CMK (cell line): ENCODE data around the gene PRR5.

Experiments used
- DNase-seq: peaks from one replicate; pipeline ENCODE4 v3.0.0-alpha.2; 2010; ENCODE audit warnings: low read depth

Gene PRR5

DNA sequence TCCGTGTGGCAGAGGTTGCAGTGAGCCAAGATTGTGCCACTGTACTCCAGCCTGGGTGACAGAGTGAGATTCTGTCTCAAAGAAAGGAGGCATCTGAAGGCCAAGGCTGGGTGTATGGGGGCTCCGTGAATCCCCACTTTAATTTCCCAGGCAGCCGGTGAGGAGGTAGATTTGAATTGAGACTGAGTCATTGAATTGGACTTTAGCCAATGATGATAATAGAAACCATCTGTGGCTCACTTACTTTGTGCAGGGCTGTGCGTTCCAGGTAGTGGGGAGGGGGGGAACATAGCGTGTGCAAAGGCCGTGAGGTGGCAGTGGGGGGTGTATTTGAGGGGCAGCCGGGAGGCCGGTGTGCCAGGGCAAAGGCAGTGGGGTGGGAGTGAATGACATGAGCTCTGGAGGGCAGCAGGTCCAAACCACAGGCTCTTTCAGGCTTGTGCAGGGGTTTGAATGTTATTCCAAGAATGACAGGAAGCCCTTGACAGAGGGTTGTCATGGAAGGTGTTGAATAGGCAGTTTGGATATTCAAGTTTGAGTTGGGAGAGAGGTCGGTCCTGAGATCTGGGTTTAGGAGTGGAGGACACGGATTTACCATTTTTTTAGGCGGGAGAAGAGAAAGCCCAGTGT, 56.5 kb downstream of the PRR5 start:
- no peak for DNase-seq

DNA sequence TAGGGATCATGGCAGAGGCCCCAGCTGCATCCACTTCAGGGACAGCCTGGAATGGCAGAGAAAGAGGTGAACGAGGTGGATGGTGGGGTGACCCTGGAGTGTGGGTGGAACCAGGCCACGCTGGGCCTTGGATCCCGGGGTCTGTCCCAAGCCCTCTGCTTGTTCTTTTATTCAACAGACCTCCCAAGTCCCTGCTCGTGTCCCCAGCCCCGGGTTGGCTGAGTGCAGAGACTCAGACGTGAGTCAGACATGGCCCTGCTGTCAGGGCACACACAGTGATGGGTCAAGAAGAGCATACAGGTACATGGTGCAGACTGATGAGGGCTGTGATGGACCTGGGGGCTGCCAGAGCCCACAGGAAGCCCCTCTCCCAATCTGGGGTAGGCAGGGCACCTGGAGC, 57.0 kb downstream of the PRR5 start:
- DNase-seq: no peak

DNA sequence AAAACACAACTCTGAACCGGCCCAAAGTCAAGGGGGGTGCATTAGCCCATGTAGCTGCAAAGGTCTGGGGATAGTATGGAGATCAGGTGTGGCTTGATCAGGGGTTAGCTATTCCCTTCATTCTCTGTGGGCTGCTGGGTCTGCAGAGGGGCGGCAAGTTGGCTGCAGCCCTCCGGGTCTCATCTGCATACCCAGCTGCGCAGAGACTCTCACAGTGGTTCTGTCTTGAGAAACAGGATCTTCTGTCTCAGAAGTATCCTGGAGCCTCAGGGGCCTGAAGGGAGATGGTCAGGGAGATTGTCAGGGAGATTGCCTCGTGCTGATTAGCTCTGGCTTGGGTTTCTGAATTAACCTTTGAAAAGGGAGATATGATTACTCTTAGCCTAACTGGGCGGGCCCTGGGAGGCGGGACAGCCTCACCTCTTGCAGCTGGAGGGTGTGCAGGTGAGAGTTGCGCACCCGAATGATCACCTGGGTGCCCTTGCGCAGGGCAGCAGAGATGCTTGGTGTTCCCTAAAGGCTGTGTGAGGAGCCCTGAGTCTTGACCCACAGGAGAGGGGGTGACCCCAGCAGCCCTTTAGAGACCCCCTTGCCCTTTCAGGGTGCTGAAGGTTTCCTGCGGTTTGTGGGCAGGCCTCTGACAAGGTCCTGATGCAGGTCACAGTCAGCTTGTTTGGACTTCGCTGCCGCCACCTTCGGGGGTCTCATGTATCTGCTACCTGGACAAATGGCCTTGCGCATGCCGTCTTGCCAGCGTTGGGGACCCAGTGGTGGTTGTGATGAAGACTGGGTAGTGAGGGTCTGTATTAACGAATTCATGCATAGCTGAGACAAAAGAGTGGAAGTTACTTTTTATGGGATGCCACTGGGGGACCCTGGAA, 57.7 kb downstream of the PRR5 start:
- no peak for DNase-seq

DNA sequence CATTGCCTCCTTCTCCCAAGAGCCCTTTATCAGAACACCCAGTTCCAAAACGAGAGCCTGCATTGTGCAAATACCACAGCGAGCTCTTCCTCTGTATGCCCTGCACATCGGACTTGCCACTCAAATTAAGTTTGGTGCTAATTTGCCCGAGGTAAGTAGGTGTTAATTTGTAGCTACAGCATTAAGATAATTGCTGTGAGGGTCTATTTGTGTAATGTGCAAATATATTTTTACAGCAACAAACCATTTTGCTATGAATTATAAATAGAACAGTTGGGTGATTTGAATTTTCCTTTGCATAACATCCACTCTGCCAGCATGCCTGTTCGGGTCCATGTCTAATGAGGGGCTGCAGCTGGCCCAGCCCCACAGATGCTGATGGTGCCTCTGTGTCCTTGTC, 58.5 kb downstream of the PRR5 start:
- no peak for DNase-seq

DNA sequence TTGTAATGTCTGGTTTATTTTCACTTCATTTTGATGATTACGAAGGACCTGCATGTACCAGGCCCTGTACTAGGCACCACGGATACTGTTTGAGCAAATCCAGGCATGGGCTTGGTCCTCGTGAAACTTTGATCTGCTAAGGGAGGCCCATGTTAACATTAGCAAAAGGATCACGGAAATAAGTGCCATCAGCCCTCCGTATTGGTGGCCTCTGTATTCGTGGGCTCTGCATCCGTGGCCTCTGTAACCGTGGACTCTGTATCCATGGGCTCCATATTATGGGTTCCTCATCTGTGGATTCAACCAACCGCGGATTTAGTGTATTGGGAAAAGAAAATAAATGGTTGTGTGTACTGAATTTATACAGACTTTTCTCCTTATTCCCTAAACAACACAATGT, 59.0 kb downstream of the PRR5 start:
- DNase-seq: no peak

DNA sequence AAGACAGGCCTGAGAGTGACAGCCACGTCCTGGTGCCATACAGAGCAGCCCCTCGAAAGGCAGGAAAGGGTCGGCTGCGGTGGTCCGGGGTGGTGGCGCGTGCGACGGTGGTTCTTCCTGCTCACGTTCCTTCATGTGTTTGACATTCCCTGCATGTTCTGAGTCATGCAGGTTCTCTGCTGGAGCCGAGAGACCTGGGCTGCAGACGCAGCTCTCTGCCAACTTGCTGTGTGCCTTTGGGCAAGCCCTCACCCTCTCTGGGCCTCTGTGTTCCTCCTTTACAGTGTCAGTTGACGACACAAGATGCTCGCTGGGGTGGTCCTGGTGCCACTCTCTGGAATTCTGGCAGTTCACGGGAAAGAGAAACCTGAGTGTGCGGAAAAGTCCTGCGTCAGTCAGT, 62.4 kb downstream of the PRR5 start:
- no peak for DNase-seq

DNA sequence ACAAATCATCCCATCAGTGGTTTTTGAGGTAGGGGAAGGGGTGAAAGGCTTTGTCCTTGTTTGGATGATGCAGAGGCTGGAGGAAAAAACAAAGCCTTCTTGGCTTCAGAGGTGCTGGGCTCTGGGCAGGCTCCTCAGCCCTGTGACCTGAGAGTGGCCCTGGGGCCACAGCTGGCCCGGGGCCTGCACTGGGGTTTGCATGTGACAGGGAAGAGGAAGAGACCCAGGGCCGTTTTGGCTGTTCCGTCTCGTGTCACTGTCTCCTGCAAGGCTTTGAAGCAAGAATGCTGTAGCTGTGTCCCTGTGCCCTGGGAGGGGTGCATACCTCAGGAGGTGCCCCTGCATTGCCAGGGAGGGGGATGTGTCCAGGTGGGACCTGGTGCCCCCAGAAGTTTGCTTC, 63.0 kb downstream of the PRR5 start:
- DNase-seq: no peak

DNA sequence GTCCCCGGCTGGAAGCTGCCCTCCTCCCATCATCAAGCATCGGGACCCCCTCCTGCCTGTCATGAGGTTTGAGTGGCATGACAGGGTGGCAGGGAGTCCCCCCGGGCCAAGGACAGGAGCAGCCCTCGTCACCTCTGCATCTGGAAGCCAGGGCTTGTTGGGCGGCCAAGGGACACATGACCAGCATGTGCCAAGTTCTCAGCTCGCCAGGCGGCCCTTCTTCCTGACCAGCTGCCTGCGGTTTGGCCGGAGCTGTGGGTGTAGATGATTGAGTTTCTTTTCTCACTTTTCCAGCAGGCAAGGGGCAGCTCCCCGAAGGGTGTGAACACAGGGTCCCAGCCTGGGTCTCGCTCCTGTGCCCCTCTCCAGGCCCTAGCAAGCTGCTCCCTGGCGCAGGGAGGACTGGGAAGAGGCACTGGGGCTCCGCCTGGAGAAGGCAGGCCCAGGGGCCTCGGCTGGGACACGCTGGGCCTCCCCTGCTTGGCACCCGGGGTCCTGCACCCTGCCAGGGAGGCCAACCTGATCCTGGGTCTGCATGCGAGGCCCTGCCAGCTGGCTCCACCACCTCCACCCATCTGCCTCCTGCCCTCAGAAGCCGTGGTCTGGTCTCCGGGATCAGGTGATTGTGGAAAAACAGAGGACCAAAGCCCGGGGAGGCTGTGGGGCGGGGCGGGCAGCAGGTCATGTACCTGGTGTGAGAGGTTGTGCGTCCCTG, 63.7 kb downstream of the PRR5 start:
- DNase-seq: no peak

DNA sequence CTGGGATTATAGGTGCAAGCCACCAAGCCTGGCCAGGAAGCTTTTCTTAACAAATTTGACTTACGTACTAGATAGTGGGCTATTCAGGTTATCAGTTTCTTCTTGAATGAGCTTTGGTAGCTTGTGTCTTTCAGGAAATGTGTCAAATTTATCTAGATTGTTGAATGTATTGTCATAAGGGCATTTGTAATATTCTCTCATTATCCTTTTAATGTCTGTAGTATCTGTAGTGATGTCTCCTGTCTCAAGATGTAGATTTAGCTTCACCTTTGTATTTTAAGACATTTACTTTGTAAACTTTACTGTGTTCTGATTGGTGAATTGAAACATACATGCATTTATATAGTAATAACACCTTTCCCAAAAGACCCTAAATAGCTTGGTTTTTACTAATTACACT, 71.1 kb downstream of the PRR5 start:
- no peak for DNase-seq

DNA sequence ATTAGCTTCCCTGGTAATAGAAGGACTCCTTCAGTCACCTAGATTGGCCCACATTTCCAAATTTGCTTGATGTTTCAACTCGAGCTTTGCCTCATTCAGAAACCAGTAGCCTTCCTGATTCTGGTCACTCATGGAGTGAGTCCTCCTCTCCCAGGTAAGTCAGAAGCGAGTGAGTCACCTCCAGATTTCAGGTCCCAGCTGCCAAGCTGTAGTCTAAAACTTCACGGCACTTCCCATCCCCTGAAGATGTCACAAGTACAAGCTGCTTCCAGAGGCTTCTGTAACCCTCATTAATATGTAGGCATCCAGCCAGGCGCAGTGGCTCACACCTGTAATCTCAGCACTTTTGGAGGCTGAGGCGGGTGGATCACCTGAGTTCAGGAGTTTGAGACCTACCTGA, 73.9 kb downstream of the PRR5 start:
- DNase-seq: no peak

DNA sequence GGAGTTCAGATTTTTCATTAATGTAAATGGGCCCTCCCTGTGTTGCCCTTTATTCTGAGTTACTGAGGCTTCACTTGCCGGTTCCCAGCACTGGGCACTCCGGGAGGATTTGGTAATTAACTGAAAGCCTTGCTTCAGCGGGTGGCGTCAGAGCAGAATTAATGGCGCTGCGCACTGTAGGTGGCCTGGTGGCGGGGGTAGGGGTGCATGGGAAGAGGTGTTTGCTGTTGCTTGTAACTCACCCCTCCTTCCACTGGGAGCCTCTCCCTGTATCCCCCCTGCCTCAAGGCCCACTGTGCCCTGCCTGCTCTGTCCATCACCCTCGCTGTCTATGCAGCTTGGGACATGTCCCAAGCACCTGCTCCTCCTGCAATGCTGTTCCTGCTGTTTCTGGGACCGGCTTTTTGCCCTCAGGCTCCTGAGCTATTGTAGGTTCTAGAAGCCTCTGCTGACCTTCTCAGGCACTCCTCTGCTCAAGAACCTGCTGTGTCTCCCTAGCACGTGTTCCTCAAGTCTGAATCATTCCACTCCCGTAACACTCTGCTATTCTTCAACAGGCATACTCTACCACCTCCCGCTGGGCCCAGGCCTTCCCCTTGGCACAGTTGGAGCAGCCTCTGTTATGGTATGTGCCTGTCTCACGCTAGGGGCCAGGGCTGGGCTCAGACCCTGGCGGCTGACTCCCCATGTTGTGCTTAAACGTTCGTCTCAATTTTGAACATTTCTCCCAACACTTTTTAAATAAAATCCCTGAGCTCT, 74.8 kb downstream of the PRR5 start:
- DNase-seq: no peak

DNA sequence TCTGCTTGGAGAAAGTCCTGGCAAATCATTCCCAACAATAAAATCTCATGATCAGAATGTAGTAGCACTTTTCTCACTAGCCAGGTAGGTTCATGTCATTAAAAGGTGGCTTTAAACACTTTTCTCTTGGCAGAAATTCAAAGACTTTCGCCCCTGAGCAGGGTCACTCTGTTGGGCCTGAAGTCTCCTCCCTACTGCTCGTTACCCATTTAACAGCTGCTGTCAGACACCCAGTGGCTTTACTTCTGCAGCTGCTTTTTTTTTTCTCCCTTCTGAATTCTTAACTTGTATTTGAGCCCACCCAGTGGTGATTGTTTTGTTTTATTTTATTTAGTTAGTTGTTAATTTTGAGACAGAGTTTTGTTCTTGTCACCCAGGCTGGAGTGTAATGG, 75.4 kb downstream of the PRR5 start:
- DNase-seq: no peak

DNA sequence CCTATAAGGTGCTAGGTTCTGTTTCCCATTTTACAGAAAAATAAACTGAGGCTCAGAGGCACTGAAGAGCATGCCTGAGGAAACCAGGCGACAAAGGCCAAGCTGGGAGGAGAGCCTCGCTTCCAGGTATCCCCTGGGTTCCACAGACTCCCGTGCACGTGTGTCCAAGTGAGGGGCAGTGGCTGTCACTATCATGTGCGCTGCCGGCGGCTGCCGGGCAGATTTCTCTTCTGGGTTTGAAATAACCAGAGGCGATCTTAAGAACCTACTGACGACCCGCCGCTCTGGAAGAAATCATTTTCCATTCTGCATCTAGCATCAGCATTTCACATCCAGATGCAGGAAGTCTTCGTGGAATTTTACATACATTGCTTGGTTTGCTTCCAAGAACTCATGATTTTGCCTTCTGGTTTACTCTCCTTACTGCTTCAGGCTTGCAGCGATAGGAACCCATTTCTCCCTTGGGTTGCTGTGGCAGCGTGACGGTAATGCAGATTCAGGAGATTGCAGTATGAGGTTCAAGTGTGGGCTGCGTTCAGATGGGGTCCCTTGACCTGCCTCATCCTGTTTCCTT, 79.0 kb downstream of the PRR5 start:
- no peak for DNase-seq

DNA sequence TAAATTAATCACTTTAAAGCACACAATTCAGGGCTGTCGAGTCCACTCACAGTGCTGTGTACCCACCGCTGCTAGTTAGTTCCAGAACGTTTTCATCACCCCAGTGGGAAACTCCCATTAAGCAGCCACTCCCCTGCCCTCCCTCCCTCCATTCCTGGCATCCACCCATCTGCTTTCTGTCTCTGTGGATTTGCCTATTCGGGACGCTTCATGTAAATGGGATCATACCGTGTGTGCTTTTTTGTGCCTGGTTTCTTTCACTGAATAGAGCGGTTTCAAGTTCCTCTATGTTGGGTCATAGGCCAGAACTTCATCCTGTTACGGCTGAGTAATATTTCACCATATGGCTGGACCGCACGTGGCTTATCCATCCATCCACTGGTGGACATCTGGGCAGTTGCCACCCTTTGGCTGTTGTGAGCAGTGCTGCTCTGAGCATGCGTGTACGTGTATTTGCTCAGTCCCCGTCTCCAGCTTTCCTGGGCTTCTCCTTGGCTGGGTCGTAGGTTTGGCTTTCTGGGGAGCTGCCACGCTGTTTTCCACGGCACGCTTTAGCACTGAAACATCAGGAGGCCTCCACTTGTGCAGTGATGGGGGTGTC, 80.5 kb downstream of the PRR5 start:
- DNase-seq: no peak

DNA sequence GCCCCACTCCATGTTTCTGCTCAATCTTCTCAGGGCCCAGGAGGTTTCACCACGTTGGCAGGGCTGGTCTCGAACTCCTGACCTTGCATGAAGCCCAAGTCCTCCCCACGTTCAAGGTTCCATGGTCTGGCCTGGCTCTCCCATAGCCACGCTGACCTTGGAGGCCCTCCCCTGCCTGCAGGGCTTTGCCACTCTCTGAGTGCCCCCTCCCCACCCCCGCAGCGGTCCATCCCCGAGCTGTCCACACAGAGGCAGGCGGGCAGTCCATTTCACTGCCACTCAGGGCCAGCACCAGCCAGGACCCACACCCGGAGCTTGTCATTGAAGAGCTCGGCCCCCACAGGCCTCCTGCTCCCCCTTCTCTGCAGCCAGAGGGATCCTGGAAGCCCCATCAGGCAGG, 81.1 kb downstream of the PRR5 start:
- DNase-seq: no peak

DNA sequence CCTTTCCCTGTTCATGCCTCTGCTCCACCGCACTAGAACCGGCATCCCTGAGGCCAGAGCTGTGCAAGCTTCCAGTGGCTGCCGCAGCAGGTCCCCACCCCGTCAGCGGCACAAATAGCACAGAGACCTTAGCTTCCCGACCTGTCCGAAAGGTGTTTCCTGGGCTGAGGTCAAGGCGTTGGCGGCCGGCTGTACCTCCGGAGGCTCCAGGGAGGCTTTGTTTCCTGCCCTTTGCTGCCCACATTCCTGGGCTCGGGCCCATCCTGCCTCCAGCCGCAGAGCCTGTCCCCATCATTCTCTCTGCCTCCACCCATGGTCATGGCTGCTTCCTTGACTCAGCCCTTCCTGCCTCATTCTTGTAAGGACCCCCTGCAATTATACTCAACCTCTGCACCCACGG, 81.6 kb downstream of the PRR5 start:
- DNase-seq: no peak

DNA sequence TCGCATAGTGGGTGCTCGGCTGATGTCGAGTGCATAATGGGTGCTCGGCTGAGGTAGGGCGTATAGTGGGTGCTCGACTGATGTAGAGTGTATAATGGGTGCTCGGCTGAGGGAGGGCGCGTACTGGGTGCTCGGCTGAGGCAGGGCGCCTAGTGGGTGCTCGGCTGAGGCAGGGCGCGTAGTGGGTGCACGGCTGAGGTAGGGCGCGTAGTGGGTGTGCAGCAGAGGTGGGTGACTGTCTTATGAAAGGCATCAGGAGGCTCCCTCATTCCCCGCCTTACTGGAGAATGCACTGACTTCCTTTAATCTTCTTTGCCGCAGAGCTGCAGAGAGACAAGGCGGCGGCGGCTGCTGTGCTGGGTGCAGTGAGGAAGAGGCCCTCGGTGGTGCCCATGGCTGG, 84.1 kb downstream of the PRR5 start:
- DNase-seq: no peak

DNA sequence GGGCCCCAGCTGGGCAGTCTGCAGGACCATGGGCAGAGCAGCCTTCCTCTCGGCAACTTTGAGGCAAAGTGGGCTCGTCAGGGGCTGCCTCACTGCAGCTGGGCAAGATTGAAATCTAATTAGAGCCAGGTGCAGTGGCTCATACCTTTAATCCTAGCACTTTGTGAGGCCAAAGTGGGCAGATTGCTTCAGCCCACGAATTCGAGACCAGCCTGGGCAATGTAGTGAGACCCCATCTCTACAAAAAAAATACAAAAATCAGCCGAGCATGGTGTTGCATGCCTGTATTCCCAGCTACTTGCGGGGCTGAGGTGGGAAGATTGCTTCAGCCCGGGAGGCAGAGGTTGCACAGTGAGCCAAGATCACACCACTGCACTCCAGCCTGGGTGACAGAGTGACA, 84.6 kb downstream of the PRR5 start:
- DNase-seq: no peak
